ENCODE results near the gene ABCB10.
A peak's percentile ranks its signal among the peaks of the same experiment; 100 is the strongest.
"Not testable (repeated sequence)": the region's sequence is repeated elsewhere in the genome, so short reads cannot be mapped to it uniquely, and the experiment has no call there.

ABCB10 gene

DNA sequence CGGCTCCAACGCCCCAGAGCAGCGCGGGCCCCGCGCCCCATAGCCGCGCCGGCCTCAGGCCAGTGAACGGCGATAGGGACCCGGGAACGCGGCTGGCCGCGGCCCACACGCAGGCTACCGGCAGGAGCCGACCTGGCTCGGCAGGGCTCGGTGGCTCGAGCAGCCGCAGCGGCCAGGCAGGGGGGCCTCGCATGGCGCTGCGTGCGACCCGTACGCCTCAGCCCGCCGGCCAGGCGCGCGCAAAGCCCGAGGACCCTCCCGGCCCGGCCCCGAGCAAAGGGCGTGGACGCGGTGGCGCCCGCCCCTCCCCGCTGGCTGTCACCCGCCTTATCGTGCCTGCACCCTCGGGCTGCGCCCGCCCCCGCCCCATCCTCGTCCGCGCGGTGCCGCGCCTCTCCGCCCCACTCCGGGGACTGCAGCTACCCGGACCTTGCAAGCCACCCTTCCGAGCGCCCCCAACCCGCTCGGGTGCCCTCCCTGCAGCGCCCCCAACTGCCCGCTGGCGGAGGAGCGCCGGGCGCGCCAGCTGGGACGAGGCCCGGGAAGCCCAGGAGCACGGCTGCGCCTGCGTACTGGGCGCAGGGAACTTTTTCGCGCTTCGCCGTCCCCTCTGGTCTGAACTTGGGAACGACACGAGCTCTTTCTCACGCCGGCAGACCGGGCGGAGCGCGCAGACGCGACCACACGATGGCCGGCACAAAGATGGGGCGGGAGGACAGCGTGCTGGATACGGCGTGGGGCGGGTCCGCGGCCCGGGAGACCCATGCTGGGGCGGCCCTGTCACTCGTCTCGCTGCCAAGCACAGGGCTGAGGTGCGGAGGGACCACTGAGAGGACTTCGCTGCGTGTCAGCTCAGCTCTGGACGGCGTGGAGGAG, at the start of gene ABCB10:
TSS of gene ABCB10 (minus strand) at position 248 of the 876 bp plus-strand sequence. CDS start at position 193, 55 bp downstream.
- DNase-seq (ENCODE audit: low read depth): peak; percentile 80

DNA sequence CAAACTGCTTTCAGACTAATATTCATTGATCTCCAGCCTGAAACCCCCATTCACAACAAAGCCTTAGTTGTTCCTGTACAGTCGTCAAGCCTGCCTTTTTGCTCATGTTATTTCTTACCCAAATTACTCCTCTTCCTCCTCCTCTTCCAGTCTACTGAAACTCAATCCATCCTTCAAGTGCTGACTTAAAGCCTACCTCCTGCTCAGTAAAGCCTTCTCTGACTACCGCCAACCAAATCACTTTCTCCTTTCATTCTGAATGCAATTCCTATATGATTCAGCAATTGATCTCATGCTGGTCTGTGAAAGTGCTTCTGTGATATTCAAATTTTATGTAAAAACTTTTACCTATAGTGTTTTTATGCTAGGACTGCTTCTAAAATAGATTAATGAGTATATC, 48.9 kb upstream of the ABCB10 start:
- no peak for DNase-seq (ENCODE audit: low read depth)

DNA sequence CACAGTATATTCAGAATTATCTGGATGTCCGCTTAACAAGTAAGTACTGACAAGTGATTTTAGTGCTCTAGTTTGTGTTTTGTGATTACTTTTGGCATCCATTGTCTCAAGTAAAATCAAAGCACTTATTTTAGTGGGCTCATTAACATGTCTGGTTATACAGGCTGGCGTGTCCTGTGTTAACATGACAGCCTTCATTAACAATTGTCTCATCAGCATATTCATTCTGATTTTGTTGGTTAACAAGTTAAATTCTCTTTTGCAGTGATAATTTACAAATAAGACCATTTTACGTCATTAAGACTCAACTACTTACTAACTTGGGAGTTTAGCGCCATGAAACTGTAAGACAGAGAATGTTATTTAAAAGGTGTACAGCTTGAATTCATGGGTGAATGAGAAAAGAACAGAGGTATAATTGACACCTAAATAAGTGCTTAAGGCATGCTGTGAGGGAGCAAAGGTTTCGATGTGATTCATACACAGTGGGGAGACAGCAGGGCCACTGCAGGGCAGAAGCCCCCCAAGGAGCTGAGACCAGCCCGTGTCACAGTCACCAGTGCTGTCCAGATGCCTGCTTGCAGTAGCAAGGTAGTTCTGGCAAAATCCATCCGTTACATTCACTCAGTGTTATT, 45.0 kb upstream of the ABCB10 start:
- no peak for DNase-seq (ENCODE audit: low read depth)

DNA sequence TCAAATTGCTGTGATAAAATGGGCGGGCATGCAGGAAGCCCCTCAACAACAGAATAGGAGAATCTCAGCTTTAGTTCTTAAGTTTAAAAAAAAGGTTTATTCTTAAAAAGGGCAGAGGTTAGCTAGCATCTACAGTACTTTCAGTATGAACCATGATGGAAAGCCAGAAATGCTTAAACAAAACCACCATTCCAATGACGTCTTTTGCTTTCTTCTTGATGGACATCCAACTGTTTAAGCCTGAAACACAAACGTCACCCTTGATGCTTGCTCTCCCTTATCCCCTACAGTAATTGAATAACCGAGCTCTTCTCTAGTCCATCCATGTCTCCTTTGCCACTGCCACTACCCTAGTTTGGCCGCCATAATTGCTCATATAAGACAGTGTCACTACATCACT, 41.7 kb upstream of the ABCB10 start:
- no peak for DNase-seq (ENCODE audit: low read depth)

DNA sequence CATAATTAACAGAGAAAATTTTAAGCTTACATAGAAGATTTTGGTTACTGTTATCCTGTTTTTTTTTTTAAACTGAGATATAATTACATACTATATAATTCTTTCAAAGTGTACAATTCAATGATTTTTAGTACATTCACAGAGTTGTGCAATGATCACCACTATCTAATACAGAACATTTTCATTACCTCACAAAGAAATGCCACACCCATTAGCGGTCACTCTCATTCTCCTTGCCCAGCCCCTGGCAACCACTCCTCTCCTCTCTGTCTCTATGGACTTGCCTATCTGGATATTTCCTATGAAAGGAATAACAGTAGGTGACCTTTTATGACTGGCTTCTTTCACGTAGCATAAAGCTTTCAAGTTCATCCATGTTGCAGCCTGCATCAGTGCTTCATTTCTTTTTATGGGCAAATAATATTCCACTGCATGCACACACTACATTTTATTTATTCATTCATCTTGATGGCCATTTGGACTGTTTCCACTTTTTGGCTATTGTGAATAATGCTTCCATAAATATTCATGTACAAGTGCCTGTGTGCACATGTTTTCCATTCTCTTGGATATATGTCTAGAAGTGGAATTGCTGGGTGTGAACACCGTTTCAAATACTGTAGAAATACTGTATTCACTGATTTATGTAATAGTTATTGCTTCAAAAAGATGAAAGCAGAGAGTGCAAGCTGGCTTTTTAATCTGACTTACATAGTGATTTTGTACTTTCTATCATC, 40.9 kb upstream of the ABCB10 start:
- no peak for DNase-seq (ENCODE audit: low read depth)

DNA sequence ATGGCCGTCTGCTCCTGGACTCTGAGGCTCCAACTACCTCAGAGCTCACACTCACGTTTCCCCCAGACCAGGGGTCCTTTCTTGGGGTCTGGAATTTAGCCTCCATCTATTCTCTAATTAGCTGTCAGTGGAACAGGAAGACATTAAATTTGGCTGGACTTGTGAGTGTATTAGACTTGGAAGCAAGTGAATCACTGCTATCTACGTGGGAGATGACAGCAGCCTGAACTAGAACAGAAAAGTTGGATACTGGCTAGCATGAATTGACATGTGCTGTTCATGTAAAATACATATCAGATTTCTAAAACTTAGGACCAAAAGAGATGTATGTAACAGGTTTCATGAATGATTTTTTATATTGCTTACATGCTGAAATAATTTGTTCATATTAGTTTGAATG, 39.4 kb upstream of the ABCB10 start:
- DNase-seq (ENCODE audit: low read depth): no peak

DNA sequence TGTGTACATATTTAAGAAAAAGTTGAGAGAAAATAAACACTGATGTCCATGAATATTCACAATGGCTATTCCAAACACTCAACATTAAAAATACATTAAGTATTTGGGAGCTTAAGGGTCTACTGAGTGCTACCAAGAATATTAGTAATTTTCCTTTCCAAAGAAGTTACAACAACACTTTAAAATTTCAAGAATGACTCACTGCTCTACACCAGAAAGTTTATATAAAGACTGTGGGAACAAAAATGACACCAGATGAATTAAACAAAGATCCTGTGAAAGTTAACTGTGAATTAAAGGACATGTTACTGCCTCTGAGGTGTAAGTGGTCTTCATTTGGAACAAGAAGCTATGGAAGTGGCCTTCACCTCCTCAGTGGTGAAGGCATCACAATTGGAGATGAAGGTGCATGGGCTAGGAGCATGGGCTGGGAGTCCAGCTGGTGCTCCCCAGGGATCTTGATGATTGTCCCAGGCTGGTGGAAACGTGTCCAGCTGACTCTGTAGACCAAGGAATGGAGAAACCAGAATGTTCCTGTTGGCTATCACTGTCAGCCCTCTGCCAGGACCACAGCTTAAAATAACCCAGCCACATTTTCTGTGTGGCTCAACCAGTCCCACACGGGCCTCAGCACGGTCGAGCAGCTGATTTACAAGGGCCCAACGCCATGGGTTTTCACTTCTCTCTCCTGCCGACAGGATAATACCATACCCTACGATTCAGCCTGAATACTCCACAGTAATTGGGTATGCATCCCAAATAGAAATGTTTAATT, 38.6 kb upstream of the ABCB10 start:
- no peak for DNase-seq (ENCODE audit: low read depth)

DNA sequence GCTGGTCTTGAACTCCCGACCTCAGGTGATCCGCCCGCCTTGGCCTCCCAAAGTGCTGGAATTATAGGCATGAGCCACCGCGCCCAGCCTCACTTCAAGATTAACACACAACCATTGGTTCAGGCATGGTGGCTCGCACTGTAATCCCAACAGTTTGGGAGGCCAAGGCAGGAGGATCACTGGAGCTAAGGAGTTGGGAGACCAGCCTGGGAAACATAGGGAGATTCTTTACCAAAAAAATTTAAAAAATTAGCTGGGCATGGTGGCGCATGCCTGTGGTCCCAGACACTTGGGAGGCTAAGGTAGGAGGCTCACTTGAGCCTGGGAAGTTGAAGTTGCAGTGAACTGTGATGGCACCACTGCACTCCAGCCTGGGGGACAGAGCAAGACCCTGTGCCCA, 37.4 kb upstream of the ABCB10 start:
- not testable (repeated sequence) for DNase-seq (ENCODE audit: low read depth)

DNA sequence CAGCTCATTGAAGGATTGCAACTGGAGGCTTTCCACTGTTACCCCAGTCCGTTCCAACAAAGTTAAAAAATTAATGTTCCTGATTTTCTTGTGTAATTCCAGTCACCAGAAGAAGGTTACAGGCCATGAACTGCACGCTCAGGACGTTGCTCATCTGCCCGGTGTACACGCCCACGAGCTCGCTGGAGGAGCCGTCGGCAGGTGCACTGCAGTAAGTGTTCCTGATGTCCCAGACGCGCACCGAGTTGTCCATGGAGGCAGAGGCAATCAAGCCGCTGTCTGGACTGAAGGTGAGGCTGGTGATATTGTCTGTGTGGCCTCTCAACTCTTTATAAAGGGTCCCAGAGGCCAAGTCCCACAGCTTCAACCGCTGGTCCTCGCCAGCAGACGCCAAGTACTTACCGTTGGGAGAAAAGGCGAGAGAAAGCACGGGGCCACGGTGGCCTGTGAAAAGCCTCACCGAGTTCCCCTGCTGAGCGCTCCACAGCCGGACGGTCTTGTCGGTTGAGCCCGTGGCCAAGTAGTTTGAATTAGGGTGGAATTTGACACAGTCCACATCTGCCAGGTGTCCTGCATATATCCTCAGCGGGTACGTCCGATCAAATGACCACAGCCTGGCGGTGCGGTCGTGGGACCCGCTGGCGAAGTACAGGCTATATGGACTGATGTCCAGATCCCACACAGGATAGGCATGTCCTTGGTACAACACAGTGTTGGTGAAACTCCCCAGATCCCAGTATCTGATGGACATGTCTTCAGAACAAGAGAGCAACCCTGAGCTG, 35.9 kb upstream of the ABCB10 start:
- no peak for DNase-seq (ENCODE audit: low read depth)

DNA sequence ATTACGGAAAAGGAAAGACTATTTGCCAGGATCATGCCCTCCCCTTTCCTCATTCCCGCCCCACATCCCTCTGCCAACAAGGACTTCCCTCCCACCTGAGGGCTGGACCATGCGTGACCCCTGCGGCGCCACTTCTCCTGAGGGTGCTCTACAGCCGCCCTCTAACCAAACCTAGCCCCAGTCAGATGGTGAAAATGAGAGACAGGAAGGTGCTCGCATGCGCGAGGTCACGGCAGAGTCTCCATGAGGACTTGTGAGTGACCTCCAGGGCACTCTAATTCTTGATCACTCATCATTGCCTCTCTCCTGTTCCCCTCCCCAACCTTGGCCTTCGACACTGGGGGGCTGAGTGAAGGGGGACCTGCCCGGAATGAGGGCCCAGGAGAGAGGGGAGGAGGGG, 35.3 kb upstream of the ABCB10 start:
- no peak for DNase-seq (ENCODE audit: low read depth)

DNA sequence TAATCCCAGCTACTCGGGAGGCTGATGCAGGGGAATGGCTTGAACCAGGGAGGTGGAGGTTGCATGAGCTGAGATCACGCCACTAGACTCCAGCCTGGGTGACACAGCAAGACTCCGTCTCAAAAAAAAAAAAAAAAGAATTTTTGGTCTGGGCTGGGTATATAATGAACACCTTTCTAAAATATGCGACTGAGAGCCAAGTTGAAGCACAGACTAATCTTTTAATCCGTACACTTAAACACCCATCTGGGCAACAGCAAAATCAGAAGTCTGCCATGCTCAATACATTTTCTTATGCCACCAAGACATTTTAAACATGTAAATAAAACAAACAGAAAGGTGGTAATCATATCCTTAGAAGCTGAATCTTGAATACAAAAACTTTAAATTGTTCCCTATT, 31.6 kb upstream of the ABCB10 start:
- DNase-seq (ENCODE audit: low read depth): no peak

DNA sequence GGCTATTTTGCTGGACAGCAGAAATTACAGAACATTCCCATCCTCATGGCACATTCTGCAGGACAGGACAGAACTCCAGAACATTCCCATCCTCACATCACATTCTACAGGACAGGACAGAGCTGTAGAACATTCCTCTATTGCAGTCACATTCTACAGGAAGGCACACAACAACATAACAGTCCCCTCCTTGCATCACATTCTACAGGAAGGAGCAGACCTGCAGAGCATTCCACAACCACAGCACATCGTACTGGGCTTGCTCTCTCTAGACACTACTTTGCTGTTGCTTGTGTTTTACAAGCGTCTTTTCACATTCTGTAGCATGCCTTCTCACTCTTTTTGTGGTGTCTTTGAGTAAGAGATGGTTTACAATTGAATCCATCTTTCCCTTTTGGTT, 26.8 kb upstream of the ABCB10 start:
- no peak for DNase-seq (ENCODE audit: low read depth)

DNA sequence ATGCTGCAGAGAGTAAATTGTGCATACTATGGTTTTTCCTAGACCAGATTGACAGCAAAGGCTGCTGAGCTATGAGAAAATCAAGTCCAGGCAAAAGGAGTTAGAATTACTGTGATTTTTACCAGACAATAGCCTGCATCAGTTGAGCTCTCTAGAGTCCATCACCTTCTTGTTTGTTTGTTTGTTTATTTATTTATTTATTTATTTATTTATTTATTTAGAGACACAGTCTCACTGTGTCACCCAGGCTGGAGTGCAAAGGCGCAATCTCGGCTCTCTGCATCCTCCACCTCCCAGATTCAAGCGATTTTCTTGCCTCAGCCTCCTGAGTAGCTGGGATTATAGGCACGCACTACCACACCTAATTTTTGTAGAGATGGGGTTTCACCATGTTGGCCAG, 24.2 kb upstream of the ABCB10 start:
- no peak for DNase-seq (ENCODE audit: low read depth)

DNA sequence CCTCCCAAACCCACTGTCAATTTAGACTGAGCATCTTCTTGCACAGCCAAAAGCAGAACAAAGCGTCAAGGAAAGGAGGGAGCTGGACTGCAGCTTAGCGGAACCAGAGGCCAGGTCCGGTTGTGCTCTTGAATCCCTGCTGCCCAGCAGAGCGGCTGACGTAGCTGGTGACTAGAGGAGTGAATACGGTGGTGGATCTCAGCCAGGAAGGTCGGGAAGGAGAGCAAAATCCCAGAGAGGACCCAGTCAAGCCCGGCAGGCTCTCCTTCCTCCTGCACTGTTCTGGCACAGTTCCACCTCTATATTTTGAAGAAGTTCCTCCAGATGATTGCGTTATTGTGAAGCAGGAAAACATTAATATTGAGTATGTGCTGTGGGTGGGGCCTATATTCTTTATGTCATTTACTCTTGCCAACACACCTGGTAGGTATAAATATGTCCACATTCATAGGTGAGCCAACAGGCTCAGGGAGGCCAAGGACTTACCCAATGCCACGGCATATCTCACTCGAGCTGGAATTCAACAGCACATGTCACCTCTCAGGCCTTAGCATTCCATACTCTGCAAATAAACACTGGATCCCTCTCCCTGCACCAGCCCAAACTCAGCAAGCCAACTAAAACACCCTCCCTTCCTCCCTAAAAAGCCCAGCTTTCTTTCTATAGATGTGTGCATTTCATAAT, 23.6 kb upstream of the ABCB10 start:
- no peak for DNase-seq (ENCODE audit: low read depth)

DNA sequence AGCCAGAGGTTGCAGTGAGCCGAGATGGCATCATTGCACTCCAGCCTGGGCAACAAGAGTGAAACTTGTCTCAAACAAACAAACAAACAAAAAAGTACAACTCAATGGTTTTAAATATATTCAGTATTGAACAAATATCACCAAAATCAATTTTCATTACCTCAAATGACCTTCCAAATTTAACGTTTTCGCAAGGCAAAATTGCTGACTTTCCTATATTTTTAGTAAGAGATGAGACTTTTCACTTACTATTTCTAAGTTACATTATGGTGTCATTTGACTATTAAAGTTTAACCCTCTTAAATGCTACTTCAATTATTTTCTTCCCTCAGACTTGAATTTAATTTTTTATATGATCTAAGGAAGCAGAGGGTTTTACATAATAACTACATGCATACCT, 23.0 kb upstream of the ABCB10 start:
- no peak for DNase-seq (ENCODE audit: low read depth)

DNA sequence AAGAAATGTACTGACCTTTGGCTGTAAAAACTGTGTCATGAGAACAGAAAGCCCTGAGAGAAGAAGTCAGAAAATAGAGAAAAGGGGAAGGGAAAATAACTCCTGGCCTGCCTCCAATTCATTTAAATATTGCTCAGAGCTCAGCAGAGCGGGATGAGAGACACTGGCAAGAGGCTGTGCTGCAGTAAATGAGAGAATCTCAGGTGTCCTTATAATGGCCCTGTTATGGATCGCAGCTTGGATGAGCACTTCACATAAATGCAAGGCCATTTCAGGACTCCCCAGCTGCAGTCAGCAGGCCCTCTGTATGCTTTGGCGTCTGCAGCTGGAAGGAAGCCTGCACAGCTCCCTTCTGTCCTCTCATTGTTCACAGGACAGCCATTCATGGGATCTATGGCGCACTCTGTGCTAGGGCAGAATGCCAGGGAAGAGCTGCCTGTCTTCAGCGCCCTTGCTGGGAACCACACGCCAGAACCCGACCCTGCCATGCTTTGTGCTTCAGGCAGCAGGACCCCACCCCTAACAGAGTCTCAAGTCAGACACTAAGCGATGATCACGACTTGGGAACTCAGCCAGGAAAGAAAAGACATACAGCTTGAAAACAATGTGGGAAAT, 20.7 kb upstream of the ABCB10 start:
- DNase-seq (ENCODE audit: low read depth): no peak

DNA sequence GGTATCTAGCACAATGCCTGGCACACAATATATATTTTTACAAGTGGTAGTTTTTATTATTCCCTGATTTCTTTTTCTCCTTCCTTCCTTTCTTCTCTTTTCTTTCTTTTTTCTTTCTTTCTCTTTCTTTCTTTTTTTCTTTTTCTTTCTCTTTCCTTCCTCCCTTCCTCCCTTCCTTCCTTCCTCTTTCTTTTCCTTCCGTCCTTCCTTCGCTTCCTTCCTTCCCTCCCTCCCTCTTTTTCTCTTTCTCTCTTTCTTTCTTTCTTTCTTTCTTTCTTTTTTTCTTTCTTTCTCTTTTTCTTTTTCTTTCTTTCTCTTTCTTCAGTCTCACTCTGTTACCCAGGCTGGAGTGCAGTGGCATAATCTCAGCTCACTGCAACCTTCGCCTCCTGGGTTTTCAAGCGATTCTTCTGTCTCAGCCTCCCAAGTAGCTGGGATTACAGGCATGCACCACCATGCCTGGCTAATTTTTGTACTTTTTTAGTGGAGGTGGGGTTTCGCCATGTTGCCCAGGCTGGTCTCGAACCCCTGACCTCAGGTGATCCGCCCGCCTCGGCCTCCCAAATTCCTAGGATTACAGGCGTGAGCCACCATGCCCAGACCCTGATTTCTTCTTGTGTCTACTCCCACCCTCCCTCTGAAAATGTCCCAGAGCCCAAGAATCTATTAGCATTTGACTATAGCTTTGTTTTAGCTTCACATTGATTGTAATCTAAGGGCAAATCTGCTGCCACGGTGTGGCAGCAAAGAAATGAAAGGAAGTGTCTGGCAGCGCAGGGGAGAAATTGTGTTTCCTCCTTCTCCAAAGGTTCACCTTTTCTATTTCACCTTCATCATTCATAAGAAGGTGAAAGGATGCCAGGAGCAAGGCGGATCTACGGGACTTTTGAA, 19.9 kb upstream of the ABCB10 start:
- no peak for DNase-seq (ENCODE audit: low read depth)

DNA sequence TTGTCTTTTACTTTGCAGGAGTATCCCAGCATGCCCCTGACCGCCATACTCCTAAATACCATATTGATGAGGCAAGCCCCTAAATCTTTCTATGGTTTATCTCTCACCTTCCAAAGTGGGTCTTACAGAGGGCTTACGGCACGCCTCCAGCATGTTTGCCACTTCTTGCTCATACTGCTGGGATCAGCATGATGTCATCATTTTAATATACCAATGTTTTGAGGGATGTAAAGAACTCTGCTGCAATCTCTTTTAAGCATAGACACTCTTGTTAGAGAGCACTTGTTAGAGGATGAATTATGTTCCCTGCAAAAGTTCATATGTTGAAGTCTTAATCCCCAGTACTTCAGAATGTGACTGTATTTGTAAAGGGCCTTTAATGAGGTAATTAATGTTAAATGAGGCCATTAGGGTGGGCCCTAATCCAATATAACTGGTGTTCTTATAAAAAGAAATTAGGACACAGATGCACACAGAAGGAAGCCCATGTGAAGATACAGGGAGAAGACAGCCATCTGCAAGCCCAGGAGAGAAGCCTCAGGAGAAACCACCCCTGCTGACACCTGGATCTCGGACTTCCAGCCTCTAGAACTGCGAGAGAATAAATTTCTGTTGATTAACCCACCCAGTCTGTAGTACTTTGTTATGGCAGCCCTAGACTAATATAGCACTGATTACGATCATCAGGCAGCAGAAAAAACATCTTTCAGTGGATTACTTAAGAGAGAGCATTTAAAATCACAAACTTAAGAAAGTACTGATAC, 16.4 kb upstream of the ABCB10 start:
- no peak for DNase-seq (ENCODE audit: low read depth)

DNA sequence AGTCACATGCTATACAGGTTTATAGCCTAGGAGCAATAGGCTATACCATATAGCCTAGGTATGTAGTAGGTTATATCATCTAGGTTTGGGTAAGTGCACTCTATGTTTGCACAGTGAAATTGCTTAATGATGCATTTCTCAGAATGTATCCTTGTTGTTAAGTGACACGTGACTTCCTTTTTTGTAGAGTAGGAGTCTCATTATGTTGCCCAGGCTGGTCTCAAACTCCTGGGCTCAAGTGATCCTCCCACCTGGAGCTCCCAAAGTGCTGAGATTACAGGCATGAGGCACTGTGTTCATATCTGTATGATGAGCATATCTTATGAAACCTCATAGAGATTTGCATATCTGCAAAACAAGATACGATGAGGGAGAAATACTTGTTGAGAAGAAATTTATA, 13.8 kb upstream of the ABCB10 start:
- DNase-seq (ENCODE audit: low read depth): no peak
